Measurements from ENCODE around the gene ATP5ME.

GRCh38 chr4:682490-683172, 8.6 kb upstream of the ATP5ME start:
- TF ChIP-seq ZNF274 (IDR thresholded peaks at IDR 0.05; ENCODE audit: low read depth, low read length) (no peak), YY1 (IDR thresholded peaks at IDR 0.05; ENCODE audit: insufficient read depth, insufficient read length) (no peak), SUZ12 (IDR thresholded peaks at IDR 0.05; ENCODE audit: extremely low read depth, insufficient read depth, insufficient read length) (no peak)
